GM18870 (cell line): ENCODE results near the gene CREG2.
"Not testable (repeated sequence)": the region's sequence is repeated elsewhere in the genome, so short reads cannot be mapped to it uniquely, and the experiment has no call there.

Experiments
- ATAC-seq: cut with Tn5 transposase; IDR thresholded peaks from one replicate; pipeline ENCODE4 v1.9.1; 2021; ENCODE audit warnings: moderate library complexity; ENCODE audit not compliant: unreplicated experiment

CREG2 gene

GRCh38 chr2:101349893-101350662 is 37.2 kb downstream of the CREG2 start:
- ATAC-seq, result no peak

GRCh38 chr2:101348883-101349282 is 38.4 kb downstream of the CREG2 start:
- ATAC-seq, result no peak

GRCh38 chr2:101346909-101347308 is 40.4 kb downstream of the CREG2 start:
- ATAC-seq, result no peak

GRCh38 chr2:101344137-101344536 is 43.2 kb downstream of the CREG2 start:
- ATAC-seq, result no peak

DNA sequence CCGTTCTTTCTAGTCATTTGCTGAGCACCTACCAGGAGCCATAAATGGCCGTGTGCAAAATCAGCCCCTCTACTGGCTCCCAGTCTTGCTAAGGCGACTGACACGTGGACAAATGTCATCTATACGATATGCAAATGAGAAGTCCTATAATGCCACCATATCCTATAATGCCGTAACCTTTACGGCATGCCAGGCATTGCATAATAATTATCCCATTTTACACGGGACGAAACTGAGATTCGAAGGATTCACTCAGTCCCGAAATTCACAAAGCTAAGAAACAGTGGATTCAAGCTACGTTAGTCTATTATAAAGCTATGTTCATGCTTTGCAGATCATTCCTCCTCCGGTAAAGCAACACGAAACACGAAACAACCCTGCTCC is 44.7 kb downstream of the CREG2 start:
- no peak for ATAC-seq

GRCh38 chr2:101341901-101342624 is 45.2 kb downstream of the CREG2 start:
- no peak for ATAC-seq

DNA sequence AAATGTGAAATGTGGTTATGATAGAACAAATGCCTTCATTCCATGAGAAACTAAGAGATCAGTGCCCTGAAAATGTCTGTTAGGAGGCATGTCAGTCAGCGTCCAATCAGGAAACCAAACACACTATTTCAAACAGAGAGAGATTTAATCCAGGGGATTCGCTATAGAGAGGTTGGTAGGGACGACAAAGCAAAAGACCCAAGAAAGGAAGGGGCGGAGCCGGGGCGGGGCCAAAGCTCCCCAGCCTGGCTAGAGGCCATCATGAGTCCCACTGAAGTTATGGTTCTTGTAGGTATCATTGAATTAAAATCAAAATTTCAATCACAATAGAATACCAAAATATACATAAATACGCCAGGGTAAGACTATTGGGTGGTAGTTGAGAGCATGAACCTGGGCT is 45.9 kb downstream of the CREG2 start:
- ATAC-seq, result no peak

- ATAC-seq, result no peak
These were observed 47.2 kb downstream of the CREG2 start for GRCh38 chr2:101340141-101340551.

- no peak for ATAC-seq
These were observed 47.9 kb downstream of the CREG2 start for GRCh38 chr2:101339266-101339880.

DNA sequence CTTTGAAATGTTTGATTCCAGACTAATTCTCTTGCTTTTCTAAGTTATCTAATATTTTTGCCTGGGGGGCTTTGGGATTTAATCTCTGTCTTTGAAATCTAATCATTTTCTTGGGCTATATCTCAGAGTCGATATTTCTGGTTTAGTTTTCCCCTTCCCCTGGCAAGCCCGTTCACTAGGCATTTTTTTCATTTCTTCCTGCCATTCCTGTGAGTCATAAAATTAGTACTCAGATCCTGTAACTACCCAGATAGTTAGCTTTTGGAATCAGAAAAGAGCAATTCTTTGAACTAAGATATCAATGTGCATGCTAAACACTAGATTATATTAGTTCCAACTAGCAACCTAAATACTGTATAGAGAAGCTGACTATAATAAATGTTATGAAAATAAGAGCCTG is 49.4 kb downstream of the CREG2 start:
- ATAC-seq, result no peak

DNA sequence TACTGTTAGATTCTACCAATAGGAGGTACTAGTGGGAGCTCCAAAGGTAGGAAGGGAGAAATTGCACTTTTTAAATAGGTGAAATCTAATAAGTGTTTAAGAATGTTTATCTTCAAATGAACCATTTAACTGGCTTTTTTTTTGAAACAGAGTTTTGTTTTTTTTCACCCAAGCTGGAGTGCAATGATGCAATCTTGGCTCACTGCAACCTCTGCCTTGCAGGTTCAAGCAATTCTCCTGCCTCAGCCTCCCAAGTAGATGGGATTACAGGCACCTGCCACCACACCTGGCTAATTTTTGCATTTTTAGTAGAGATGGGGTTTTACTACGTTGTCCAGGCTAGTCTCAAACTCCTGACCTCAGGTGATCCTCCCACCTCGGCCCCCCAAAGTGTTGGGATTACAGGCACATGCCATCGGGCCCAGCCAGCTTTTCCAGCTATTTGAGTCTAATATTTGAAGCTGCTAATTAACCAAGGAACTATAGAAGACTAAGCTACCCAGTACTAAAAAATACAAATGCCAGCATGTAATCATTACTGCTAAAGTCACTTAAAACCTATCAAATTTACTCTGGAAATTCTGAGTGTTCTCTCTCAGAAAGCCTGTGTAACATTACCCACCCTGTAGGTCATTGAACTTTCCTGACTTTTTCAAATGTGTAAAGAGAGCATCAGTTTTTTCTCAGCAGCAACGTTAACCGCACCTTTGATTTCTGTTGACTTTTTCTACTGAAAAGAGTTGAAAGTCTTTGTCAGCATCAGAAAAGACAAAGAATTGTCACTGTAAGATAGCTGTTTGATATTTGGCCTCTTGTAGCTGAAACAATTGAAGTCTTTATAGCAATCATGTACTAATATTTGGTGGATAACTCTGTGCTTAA is 54.2 kb downstream of the CREG2 start:
- no peak for ATAC-seq

DNA sequence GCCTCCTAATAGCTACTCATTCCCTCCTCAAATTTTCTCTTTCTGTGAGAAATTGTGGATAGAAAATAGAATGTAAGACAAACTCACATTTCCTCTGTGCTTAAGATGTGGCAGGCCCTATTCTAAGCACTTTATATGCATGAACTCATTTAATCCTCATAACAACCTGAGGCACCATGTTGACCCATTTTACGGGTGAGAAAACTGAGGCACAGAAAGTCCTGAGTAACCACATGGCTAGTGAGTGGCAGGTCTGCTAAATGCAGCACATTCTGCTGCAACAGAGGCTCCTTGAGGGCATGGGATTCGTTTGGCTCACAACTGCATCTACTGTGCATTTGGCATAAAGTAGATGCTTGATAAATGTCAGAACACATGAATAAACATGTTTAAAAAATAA is 56.1 kb downstream of the CREG2 start:
- no peak for ATAC-seq

DNA sequence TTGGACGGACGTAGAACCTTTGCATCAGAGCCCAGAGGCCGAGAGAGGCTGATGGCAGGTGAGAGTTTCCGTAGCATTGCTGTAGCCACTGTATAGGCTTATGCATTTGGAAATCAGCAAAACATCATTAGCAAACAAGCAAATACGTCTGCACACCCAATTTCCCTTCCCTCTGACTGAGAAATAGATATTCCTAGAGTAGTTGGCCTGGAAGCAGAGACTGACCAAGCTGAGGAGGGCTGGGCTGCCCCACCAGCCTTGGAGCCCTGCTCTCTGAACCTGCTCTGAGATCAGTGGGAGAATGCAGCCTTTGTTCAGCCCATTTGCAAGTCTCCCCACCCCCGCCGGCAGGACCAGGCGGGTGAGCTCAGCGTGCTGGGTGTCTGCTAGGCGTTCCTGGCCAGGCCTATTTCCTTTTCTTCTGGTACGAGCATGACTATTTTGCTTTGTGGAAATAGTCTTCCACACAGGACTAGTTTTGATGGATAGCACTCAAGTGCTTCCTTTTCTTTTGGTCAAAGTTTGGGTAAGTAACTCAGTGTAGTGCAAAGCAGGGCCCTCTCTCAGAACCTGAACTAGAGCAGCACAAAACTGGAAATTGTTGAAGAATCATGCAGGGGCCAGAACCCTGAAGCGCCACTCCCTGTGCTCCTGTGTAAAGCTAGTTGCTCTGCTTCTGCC is 56.9 kb downstream of the CREG2 start:
- ATAC-seq, result no peak

GRCh38 chr2:101329026-101329425 is 58.3 kb downstream of the CREG2 start:
- ATAC-seq, result no peak

DNA sequence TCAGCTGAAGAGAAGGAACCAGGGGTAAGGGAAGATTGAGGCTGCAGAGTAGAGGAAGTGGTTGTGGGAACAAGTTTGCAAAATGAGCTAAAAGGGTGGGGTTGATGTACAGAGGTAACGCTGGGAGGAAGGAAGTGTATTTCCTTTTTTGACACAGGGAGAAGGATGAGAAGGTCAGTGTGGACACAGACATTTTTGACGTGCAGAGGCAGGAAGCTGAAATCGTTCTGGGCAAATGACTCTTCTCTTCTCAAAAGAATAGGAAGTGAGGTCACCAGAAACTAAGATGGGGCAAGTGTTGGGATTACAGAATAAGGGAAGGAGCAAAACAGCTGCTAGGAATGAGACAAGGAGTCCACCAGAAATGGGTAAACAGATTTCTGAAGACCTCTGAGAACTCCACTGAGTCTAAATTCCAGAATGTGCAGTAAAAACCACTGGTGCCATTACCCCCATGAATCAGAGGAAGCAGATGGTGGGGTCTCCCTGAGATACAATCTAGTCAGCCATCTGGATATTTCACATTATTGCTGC is 58.8 kb downstream of the CREG2 start:
- peak; percentile 52 for ATAC-seq

DNA sequence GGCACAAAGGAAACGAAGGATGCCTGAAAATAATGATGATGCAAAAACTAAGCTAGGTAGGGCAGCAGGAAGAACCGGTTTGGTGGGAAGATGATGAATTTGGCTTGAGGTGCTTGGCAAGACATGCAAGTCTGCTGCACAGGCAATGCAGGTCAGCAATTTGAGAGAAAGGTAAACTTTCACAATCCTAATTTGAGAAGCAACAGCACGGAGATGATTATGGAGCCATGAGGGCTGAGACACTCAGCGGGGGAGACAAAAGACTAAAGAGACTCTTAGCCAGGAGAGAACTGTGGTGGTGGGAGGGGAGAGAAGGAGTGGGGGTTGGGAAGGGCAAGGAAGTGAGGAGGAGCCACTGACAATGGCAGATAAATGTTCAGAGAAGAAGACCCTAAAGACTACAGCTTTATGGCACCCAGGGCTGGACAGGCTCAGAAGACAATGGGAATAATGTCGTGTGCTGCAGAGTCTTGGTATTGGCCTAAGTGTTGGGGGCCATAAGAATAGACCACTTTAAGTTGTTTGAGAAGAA is 59.4 kb downstream of the CREG2 start:
- no peak for ATAC-seq

DNA sequence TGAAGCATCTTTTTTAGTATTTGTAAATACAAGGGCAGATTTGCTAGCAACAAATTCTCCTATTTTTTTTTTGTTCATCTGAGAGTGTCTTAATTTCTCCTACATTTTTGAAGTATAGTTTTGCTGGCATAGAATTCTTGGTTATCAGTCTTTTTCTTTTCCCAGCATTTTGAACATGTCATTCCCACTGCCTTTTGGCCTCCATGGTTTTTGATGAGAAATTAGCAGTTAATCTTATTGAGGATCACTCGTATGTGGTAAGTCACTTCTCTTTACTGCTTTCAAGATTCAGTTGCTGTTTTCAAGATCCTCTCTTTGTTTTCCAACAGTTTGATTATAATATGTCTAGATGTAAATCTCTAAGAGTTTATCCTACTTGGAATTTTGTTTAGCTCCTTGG is 61.9 kb downstream of the CREG2 start:
- no peak for ATAC-seq

GRCh38 chr2:101316568-101316967 is 70.7 kb downstream of the CREG2 start:
- not testable (repeated sequence) for ATAC-seq

GRCh38 chr2:101311696-101312017 is 75.6 kb downstream of the CREG2 start:
- ATAC-seq, result no peak
